MCF 10A (cell line): ENCODE measurements around the gene BIVM. TPM values are rescaled to one million over a fixed set of nuclear protein-coding genes. Genes with fewer than 3 reads are reported as not detected.

ENCODE experiments used
- BruUV-seq: library from RNA; stranded (reverse); fragments of 400-500 nt; replicated peaks from 2 replicates; lab custom pipeline; 2021; lab: Mats Ljungman, UMichigan
- CTCF ChIA-PET: fragments of 300-600 bp; sonication (Branson Sonifier 250); formaldehyde crosslinking; extraction: SDS; loops from one replicate; lab custom pipeline; 2021; ENCODE audit warnings: antibody characterized with exemption, inconsistent platforms; lab: Yijun Ruan, JAX
- POLR2A ChIA-PET: fragments of 300-600, 350-650 bp; sonication (Branson Sonifier 250); formaldehyde crosslinking; extraction: SDS; loops from one replicate; lab custom pipeline; 2020; ENCODE audit warnings: antibody characterized with exemption, inconsistent platforms; lab: Yijun Ruan, JAX
- DNase-seq: peaks from one replicate; pipeline ENCODE4 v3.0.0-alpha.2; 2018; ENCODE audit not compliant: unreplicated experiment
- H3K27ac Mint-ChIP-seq: one replicate; pipeline ENCODE4 v1.8.0; 2022; ENCODE audit warnings: mild to moderate bottlenecking, low read depth, mixed read lengths; ENCODE audit not compliant: unreplicated experiment
- H3K27me3 Mint-ChIP-seq: one replicate; pipeline ENCODE4 v1.8.0; 2022; ENCODE audit warnings: mixed read lengths; ENCODE audit not compliant: insufficient read depth, unreplicated experiment
- H3K36me3 Mint-ChIP-seq: one replicate; pipeline ENCODE4 v1.8.0; 2022; ENCODE audit warnings: mild to moderate bottlenecking, moderate library complexity, mixed read lengths; ENCODE audit not compliant: insufficient read depth, unreplicated experiment
- H3K4me1 Mint-ChIP-seq: one replicate; pipeline ENCODE4 v1.8.0; 2022; ENCODE audit warnings: mixed read lengths; ENCODE audit not compliant: insufficient read depth, unreplicated experiment
- H3K4me3 Mint-ChIP-seq: one replicate; pipeline ENCODE4 v1.8.0; 2022; ENCODE audit warnings: mild to moderate bottlenecking, moderate library complexity, mixed read lengths; ENCODE audit not compliant: unreplicated experiment
- H3K9me3 Mint-ChIP-seq: one replicate; pipeline ENCODE4 v1.8.0; 2022; ENCODE audit warnings: mixed read lengths; ENCODE audit not compliant: unreplicated experiment
- CTCF ChIP-seq: fragments of 200-600 bp; IDR thresholded peaks from one replicate; pipeline ENCODE4 v1.8.0; 2022; ENCODE audit warnings: antibody characterized with exemption, mild to moderate bottlenecking; ENCODE audit not compliant: unreplicated experiment
- intact Hi-C: fragments of 100-400 bp; cut with micrococcal nuclease; formaldehyde crosslinking; loops from 2 replicates; pipeline ENCODE4 v1.14.1; 2022
- total RNA-seq: library from RNA; stranded (reverse); gene quantifications from 2 replicates; pipeline ENCODE4 v1.2.3, GENCODE V29; 2022

BIVM gene
- total RNA-seq, 1 experiment from 2014 or later, result 36.6 TPM

GRCh38 chr13:102872531-102872930, 73.6 kb downstream of the BIVM start:
- TF ChIP-seq CTCF, result no peak
- no peak for DNase-seq
- Mint-ChIP-seq H3K4me1 (peaks cover 5% of the 10 kb centered on the region), H3K36me3 (peaks cover 80% of the 10 kb centered on the region), H3K27me3 (no peaks in the 10 kb centered on the region), H3K27ac (no peak overlapping the region), H3K4me3 (no peak overlapping the region), H3K9me3 (no peaks in the 10 kb centered on the region)
- POLR2A ChIA-PET, result interaction anchor here (1.0 kb wide), 1 partner anchor 9 kb away, joined by 3 read pairs; no protein-coding TSS in a partner anchor
- no TSS peak for BruUV-seq
- intact Hi-C loops, result no loop called here
- CTCF ChIA-PET, result interaction anchor here (0.6 to 1.4 kb wide), 3 partner anchors 24 to 317 kb away, joined by 3 to 6 read pairs (median 4); no protein-coding TSS in a partner anchor

GRCh38 chr13:102873653-102874052, 74.7 kb downstream of the BIVM start:
- POLR2A ChIA-PET, result interaction anchor here (1.9 kb wide), 1 partner anchor 11 kb away, joined by 5 read pairs; no protein-coding TSS in a partner anchor
- BruUV-seq, result no TSS peak
- Mint-ChIP-seq H3K4me1 (peaks cover 5% of the 10 kb centered on the region), H3K27me3 (no peaks in the 10 kb centered on the region), H3K27ac (no peak overlapping the region), H3K4me3 (no peak overlapping the region), H3K9me3 (no peaks in the 10 kb centered on the region), H3K36me3 (peaks cover 75% of the 10 kb centered on the region)
- intact Hi-C loops, result no loop called here
- peak; percentile 38 for DNase-seq
- CTCF ChIA-PET, result no interaction called here
- TF ChIP-seq CTCF, result no peak

- H3K4me1 Mint-ChIP-seq, result peaks cover 4% of the 10 kb centered on the region
- ChIA-PET CTCF (interaction anchor here (0.7 to 1.1 kb wide), 3 partner anchors 9 to 272 kb away, joined by 3 read pairs; no protein-coding TSS in a partner anchor), POLR2A (interaction anchor here (1.1 to 1.9 kb wide), 3 partner anchors 9 to 14 kb away, joined by 3 to 5 read pairs (median 4); no protein-coding TSS in a partner anchor)
- H3K4me3 Mint-ChIP-seq, result no peak overlapping the region
- no peak for TF ChIP-seq CTCF
- intact Hi-C loops, result no loop called here
- H3K27me3 Mint-ChIP-seq, result no peaks in the 10 kb centered on the region
- no peaks in the 10 kb centered on the region for H3K9me3 Mint-ChIP-seq
- DNase-seq, result no peak
- peaks cover 72% of the 10 kb centered on the region for H3K36me3 Mint-ChIP-seq
- no peak overlapping the region for H3K27ac Mint-ChIP-seq
- BruUV-seq, result no TSS peak
Observed at GRCh38 chr13:102875256-102875655, 76.3 kb downstream of the BIVM start.

- POLR2A ChIA-PET, result interaction anchor here (0.5 kb wide), 1 partner anchor 1055 kb away, joined by 5 read pairs; no protein-coding TSS in a partner anchor
- no TSS peak for BruUV-seq
- Mint-ChIP-seq H3K4me1 (no peaks in the 10 kb centered on the region), H3K4me3 (no peak overlapping the region), H3K27ac (no peak overlapping the region), H3K9me3 (no peaks in the 10 kb centered on the region), H3K36me3 (peaks cover 57% of the 10 kb centered on the region), H3K27me3 (no peaks in the 10 kb centered on the region)
- CTCF ChIA-PET, result interaction anchor here (0.7 kb wide), 1 partner anchor 14 kb away, joined by 3 read pairs; no protein-coding TSS in a partner anchor
- no peak for DNase-seq
- TF ChIP-seq CTCF, result no peak
- intact Hi-C loops, result no loop called here
Observed at GRCh38 chr13:102877303-102877702, 78.4 kb downstream of the BIVM start.
